ENCODE data around the gene TOGARAM2.

The TOGARAM2 gene

GRCh38 chr2:29023188-29023587 lies 42.1 kb downstream of the TOGARAM2 start:
- no peak for DNase-seq

GRCh38 chr2:29024882-29025430 lies 43.9 kb downstream of the TOGARAM2 start:
- no peak for DNase-seq

GRCh38 chr2:29025711-29026110 lies 44.6 kb downstream of the TOGARAM2 start:
- no peak for DNase-seq

- no peak for DNase-seq
Observed at GRCh38 chr2:29031046-29031445, 49.9 kb downstream of the TOGARAM2 start.

- DNase-seq: no peak
Observed at GRCh38 chr2:29032189-29032588, 51.1 kb downstream of the TOGARAM2 start.

- no peak for DNase-seq
Observed at GRCh38 chr2:29033172-29033571, 52.1 kb downstream of the TOGARAM2 start.

GRCh38 chr2:29033656-29034055 lies 52.6 kb downstream of the TOGARAM2 start:
- DNase-seq: no peak

GRCh38 chr2:29035016-29035745 lies 54.1 kb downstream of the TOGARAM2 start:
- no peak for DNase-seq

GRCh38 chr2:29039718-29040480 lies 58.8 kb downstream of the TOGARAM2 start:
- no peak for DNase-seq

GRCh38 chr2:29040552-29040951 lies 59.5 kb downstream of the TOGARAM2 start:
- DNase-seq: no peak

GRCh38 chr2:29041161-29041660 lies 60.1 kb downstream of the TOGARAM2 start:
- no peak for DNase-seq

- peak; percentile 72 for DNase-seq
Observed at GRCh38 chr2:29042561-29043075, 61.5 kb downstream of the TOGARAM2 start.

- DNase-seq: no peak
Observed at GRCh38 chr2:29044459-29044858, 63.4 kb downstream of the TOGARAM2 start.

GRCh38 chr2:29046321-29046720 lies 65.2 kb downstream of the TOGARAM2 start:
- no peak for DNase-seq

GRCh38 chr2:29047083-29047845 lies 66.2 kb downstream of the TOGARAM2 start:
- DNase-seq: peak; percentile 13

GRCh38 chr2:29050591-29050990 lies 69.5 kb downstream of the TOGARAM2 start:
- no peak for DNase-seq

- no peak for DNase-seq
Observed at GRCh38 chr2:29051730-29052129, 70.6 kb downstream of the TOGARAM2 start.

- no peak for DNase-seq
Observed at GRCh38 chr2:29052807-29053206, 71.7 kb downstream of the TOGARAM2 start.

GRCh38 chr2:29053223-29053622 lies 72.1 kb downstream of the TOGARAM2 start:
- no peak for DNase-seq

GRCh38 chr2:29053670-29054400 lies 72.7 kb downstream of the TOGARAM2 start:
- no peak for DNase-seq

GRCh38 chr2:29054430-29054829 lies 73.3 kb downstream of the TOGARAM2 start:
- DNase-seq: no peak

- DNase-seq: no peak
Observed at GRCh38 chr2:29055601-29056000, 74.5 kb downstream of the TOGARAM2 start.

Measured in NCI-H2171 (cell line).